ENCODE measurements around the gene CHMP4A. TPM values are rescaled to one million over a fixed set of nuclear protein-coding genes. Genes with fewer than 3 reads are reported as not detected.

CHMP4A gene
- total RNA-seq, 2 donors from 2014 or later: 105 to 119 TPM

GRCh38 chr14:24240110-24240918 lies 27.0 kb upstream of the CHMP4A start:
- Mint-ChIP-seq H3K27me3 (ENCODE audit: low read depth) (no peaks in the 10 kb centered on the region), H3K36me3 (ENCODE audit: insufficient read depth in 2 of 2) (peaks cover 15 to 16% of the 10 kb centered on the region in 2 donors), H3K27ac (peak overlapping the region; percentile 71), H3K9me3 (no peaks in the 10 kb centered on the region), H3K4me3 (peak overlapping the region; percentile 93 to 95), H3K4me1 (ENCODE audit: low read depth) (peaks cover 68% of the 10 kb centered on the region)
- no peak for ATAC-seq (replicated peaks in 1 of 2)
- DNase-seq: no peak

- H3K27ac Mint-ChIP-seq: peak overlapping the region; percentile 36
- H3K4me1 Mint-ChIP-seq (ENCODE audit: low read depth): peaks cover 79% of the 10 kb centered on the region
- H3K36me3 Mint-ChIP-seq (ENCODE audit: insufficient read depth in 2 of 2): peaks cover 15 to 16% of the 10 kb centered on the region in 2 donors
- DNase-seq (no peak), ATAC-seq (replicated peaks in 1 of 2) (no peak)
- no peak overlapping the region for H3K4me3 Mint-ChIP-seq
- H3K9me3 Mint-ChIP-seq: no peaks in the 10 kb centered on the region
- H3K27me3 Mint-ChIP-seq (ENCODE audit: low read depth): no peaks in the 10 kb centered on the region
Observed at GRCh38 chr14:24238527-24239037, 25.3 kb upstream of the CHMP4A start.

DNA sequence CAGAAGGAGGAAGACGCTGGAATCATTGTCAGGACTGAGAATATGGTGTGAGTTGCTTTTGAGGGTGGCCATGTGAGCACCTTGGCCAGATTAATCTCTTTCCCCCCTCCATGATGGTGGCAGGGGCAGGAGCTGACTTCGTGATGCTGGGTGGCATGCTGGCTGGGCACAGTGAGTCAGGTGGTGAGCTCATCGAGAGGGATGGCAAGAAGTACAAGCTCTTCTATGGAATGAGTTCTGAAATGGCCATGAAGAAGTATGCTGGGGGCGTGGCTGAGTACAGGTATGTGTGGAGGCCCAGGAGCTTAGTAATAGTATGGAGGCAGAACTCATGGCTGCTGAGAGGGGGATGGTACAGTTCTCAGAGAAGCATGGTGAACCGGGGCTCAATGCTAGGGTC lies 24.8 kb upstream of the CHMP4A start:
- H3K27ac Mint-ChIP-seq: peak overlapping the region; percentile 16
- ATAC-seq (replicated peaks in 1 of 2): no peak

DNA sequence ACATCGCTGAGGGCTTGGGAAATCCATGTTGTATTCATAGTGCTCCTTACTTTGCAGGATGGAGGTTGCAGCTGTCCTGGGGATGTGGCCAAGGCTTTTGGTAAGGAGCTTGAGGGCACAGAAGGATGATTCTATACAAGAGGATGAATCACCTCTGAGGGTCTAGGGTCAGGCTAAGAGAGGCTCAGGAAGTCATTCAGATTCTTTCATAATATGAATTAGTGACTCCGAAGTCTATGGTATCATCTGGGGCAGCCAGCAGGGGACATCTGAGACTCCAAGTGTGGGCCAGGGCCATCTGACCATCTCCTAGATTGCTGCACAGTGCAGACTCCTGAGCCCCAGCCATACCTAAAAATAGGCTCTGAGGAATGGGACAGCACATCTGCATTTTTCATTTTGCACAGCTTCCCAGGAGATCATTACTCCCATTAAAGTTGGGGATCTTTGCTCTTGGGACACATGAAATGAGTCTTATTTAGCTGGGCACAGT lies 24.2 kb upstream of the CHMP4A start:
- no peak overlapping the region for H3K4me3 Mint-ChIP-seq
- DNase-seq (no peak), ATAC-seq (replicated peaks in 1 of 2) (no peak)
- H3K36me3 Mint-ChIP-seq (ENCODE audit: insufficient read depth in 2 of 2): peaks cover 15 to 16% of the 10 kb centered on the region in 2 donors
- H3K27ac Mint-ChIP-seq: peak overlapping the region; percentile 16
- H3K4me1 Mint-ChIP-seq (ENCODE audit: low read depth): peaks cover 75% of the 10 kb centered on the region
- H3K9me3 Mint-ChIP-seq: no peaks in the 10 kb centered on the region
- H3K27me3 Mint-ChIP-seq (ENCODE audit: low read depth): no peaks in the 10 kb centered on the region

More for the DNA sequence above, 24.8 kb upstream of the CHMP4A start:
- Mint-ChIP-seq H3K4me3 (no peak overlapping the region), H3K36me3 (ENCODE audit: insufficient read depth in 2 of 2) (peaks cover 15 to 16% of the 10 kb centered on the region in 2 donors), H3K9me3 (no peaks in the 10 kb centered on the region), H3K4me1 (ENCODE audit: low read depth) (peaks cover 79% of the 10 kb centered on the region), H3K27me3 (ENCODE audit: low read depth) (no peaks in the 10 kb centered on the region)
- no peak for DNase-seq

DNA sequence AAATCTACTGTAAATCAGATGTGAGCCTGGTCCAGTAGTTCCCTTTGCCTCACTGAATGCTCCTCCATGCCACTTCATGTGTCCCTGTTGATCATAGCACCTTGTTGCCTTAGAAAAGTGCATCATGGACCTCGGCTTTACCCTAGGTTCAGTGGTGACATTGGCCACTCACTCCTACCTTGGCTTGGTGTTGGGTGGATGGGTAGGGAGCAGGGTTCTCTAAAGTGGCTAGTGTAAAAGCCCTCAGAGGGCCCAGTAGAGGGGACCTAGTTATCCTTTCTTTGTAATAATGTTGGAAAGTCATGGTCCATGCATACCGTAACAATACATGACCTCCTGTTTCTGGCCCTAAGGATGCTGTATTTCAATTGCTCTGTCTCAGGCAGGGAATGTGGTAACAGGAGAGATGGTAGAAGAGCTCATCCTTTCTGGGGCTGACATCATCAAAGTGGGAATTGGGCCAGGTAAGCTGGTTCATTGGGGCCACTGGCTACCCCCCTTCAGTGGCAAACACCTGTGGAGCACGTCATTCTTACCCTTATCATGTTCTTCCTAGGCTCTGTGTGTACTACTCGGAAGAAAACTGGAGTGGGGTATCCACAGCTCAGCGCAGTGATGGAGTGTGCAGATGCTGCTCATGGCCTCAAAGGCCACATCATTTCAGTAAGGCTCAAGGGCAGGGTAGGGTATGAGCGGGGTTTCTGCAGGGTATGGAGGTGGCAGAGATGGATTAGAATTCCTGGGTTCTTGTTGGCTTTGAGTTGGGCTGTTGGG lies 23.6 kb upstream of the CHMP4A start:
- H3K4me3 Mint-ChIP-seq: no peak overlapping the region
- ATAC-seq (replicated peaks in 1 of 2): no peak
- no peaks in the 10 kb centered on the region for H3K27me3 Mint-ChIP-seq (ENCODE audit: low read depth)
- DNase-seq: no peak
- H3K4me1 Mint-ChIP-seq (ENCODE audit: low read depth): peaks cover 75% of the 10 kb centered on the region
- H3K27ac Mint-ChIP-seq: no peak overlapping the region
- H3K36me3 Mint-ChIP-seq (ENCODE audit: insufficient read depth in 2 of 2): peaks cover 15 to 17% of the 10 kb centered on the region in 2 donors
- H3K9me3 Mint-ChIP-seq: no peaks in the 10 kb centered on the region

- Mint-ChIP-seq H3K4me1 (ENCODE audit: low read depth) (peaks cover 81% of the 10 kb centered on the region), H3K27me3 (ENCODE audit: low read depth) (no peaks in the 10 kb centered on the region), H3K4me3 (no peak overlapping the region), H3K27ac (peak overlapping the region; percentile 78), H3K36me3 (ENCODE audit: insufficient read depth in 2 of 2) (peaks cover 16 to 17% of the 10 kb centered on the region in 2 donors), H3K9me3 (no peaks in the 10 kb centered on the region)
- ATAC-seq (replicated peaks in 1 of 2) (no peak), DNase-seq (no peak)
Observed at GRCh38 chr14:24235804-24236688, 22.8 kb upstream of the CHMP4A start.

DNA sequence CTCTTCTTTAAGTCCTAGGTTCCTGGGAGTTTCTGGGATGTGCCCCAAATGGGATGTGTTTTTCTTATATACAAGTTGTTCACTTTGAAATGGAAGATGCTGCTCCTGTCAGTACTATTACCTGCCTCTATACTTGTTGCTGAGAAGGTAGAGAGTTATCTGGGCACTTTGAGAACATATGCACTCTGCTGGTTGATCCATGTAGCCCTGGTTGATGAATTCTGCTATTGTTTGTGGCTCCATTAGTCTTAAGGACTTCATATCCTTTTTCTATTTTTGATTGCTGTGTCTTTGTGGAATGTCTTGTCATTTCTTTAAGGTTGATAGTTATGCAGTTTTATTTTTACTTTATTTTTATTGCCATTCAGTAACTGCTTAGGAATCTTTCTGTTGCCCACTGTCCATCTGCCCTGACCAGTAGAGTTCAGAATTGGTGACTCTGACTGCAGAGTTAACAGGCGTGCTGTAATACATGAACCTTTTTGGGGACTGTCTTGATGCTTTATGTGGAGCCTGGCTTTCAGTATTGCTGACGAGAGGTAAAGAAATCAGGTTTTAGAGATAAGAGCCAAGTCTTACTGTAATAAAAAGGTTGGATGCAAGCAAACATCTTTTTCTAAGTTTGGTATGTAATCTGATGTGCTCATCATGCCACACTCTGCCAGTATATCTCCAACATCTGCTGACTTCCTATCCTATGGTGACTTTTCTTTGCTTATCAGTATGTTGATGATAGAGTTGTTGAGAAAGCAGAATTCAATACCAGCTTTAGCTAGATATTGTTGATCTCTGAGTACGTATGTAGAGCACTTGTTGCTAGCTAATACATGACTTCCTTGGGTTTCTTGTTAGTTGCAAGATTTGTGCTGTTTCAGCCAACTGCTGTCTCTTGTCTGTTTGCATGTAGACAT lies 21.1 kb upstream of the CHMP4A start:
- no peak for ATAC-seq (replicated peaks in 1 of 2)
- Mint-ChIP-seq H3K27me3 (ENCODE audit: low read depth) (no peaks in the 10 kb centered on the region), H3K4me1 (ENCODE audit: low read depth) (peaks cover 70% of the 10 kb centered on the region), H3K4me3 (peak overlapping the region; percentile 53 to 71), H3K27ac (peak overlapping the region; percentile 78), H3K36me3 (ENCODE audit: insufficient read depth in 2 of 2) (peaks cover 13 to 14% of the 10 kb centered on the region in 2 donors), H3K9me3 (no peaks in the 10 kb centered on the region)
- no peak for DNase-seq

GRCh38 chr14:24233538-24233866 lies 20.2 kb upstream of the CHMP4A start:
- Mint-ChIP-seq H3K27me3 (ENCODE audit: low read depth) (no peaks in the 10 kb centered on the region), H3K36me3 (ENCODE audit: insufficient read depth in 2 of 2) (peaks cover 11 to 16% of the 10 kb centered on the region in 2 donors), H3K9me3 (no peaks in the 10 kb centered on the region), H3K27ac (peak overlapping the region; percentile 66), H3K4me3 (peak overlapping the region; percentile 71 to 84), H3K4me1 (ENCODE audit: low read depth) (peaks cover 67% of the 10 kb centered on the region)
- no peak for DNase-seq
- peak in 1 of 2 donors; percentile 16 for ATAC-seq (replicated peaks in 1 of 2)

DNA sequence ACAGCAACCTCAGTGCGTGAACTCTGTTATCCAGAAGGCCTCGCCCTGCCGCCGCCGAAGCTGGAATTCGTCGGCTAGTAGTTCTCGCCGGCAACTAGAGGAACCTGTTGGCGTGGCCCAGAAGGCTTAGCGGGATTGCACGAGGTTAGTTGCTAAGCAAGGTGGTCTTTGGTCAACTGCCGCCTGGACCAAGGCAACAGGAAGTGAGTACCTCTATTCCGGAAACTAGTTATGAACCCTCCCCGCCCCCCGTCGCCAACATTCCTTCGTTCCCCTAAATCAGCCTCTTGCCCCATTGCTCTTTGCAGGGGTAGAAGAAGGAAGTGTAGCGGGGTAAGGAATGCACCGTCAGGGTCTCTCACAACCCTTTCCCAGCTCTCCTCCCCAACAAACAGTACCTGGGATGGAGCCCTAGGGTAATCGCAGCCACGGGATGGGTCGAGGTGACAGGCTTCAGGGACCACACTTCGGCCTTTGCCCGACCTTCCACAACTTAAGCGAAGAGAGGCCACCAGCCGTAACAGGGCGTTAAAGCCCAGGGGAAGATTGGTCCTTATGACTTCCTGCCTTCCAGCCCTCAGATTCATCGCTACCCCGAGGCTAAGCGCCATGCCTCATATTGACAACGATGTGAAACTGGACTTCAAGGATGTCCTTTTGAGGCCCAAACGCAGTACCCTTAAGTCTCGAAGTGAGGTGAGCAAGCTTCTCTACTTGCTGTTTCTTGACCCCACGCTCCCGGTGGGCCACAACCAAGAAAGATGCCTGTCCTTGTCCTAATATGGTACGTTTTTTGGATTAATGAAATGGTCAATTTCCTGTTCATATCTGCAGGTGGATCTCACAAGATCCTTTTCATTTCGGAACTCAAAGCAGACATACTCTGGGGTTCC lies 19.6 kb upstream of the CHMP4A start, which contains the start of gene GMPR2:
TSS of gene GMPR2 (plus strand) at position 285 of the 893 bp plus-strand sequence. CDS start at position 610, 325 bp downstream.
- H3K27me3 Mint-ChIP-seq (ENCODE audit: low read depth): no peaks in the 10 kb centered on the region
- H3K36me3 Mint-ChIP-seq (ENCODE audit: insufficient read depth in 2 of 2): peaks cover 8 to 12% of the 10 kb centered on the region in 2 donors

DNA sequence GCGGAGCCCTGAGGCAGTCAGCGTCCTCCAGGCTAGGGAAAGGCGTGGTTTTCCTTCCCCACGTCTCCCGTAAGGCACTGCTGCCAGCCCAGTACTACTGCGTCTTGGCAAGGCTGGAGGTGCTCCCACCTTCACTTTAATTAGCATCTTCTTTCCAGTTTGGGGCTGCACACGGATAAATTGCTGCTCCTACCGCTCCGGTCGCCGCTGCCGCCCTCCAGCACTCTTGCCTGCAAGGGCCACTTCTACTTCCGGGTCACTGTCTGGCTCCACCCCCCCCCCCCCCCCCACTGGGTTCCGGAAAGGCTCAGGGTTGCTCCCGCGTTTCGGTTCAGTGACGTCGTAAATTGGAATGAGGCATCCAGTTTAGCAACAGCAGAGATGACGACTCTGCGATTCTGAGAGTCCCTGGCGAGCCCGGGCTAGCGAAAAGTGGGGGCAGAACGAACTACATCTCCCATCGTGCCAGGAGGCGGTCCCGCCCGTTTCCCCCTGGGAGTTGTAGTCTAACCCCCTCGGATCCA lies 18.9 kb upstream of the CHMP4A start, which contains the start of gene NEDD8:
TSS of gene NEDD8 (minus strand) at position 247 of the 524 bp plus-strand sequence. CDS start at position 147, 100 bp downstream.
- H3K9me3 Mint-ChIP-seq: no peaks in the 10 kb centered on the region
- peak; percentile 87 to 93 for ATAC-seq (replicated peaks in 1 of 2)
- peaks cover 8% of the 10 kb centered on the region in 2 donors for H3K36me3 Mint-ChIP-seq (ENCODE audit: insufficient read depth in 2 of 2)
- H3K4me1 Mint-ChIP-seq (ENCODE audit: low read depth): peaks cover 63% of the 10 kb centered on the region
- H3K27ac Mint-ChIP-seq: peak within 1 kb of the TSS; percentile 85
- peak within 1 kb of the TSS; percentile 71 to 84 for H3K4me3 Mint-ChIP-seq
- DNase-seq: peak; percentile 90 to 93
- no peaks in the 10 kb centered on the region for H3K27me3 Mint-ChIP-seq (ENCODE audit: low read depth)

More for the DNA sequence above, 19.6 kb upstream of the CHMP4A start, which contains the start of gene GMPR2:
- peak; percentile 21 to 24 for DNase-seq
- H3K4me3 Mint-ChIP-seq: peak within 1 kb of the TSS; percentile 71 to 84
- peak; percentile 58 to 61 for ATAC-seq (replicated peaks in 1 of 2)
- peaks cover 65% of the 10 kb centered on the region for H3K4me1 Mint-ChIP-seq (ENCODE audit: low read depth)
- H3K27ac Mint-ChIP-seq: peak within 1 kb of the TSS; percentile 85
- H3K9me3 Mint-ChIP-seq: no peaks in the 10 kb centered on the region

Measured in activated T-cell treated with anti-CD3 and anti-CD28 coated beads, Interleukin-2, amount 50 U/mL, for 72 hours (primary cell).